Endometrial microvascular endothelial cells (primary cell): ENCODE results near the gene SOSTDC1. TPM values are rescaled to one million over a fixed set of nuclear protein-coding genes. Genes with fewer than 3 reads are reported as not detected.

Source experiments
- in situ Hi-C: cut with HindIII; loops from 2 replicates; pipeline ENCODE4 v1.10.0; 2017; ENCODE audit warnings: low sequenced_read_pairs, low pct_unique_long_range_greater_than_20kb; ENCODE audit errors: inconsistent ontology term
- total RNA-seq: library from RNA; depleted of rRNA; stranded (reverse); fragments of >200 nt; gene quantifications from one replicate; pipeline ENCODE4 v1.2.3, GENCODE V29; 2015; ENCODE audit errors: inconsistent ontology term

Gene SOSTDC1
- total RNA-seq, 1 donor from 2014 or later = not detected

- in situ Hi-C loops = no loop called here
Observed at GRCh38 chr7:16422103-16422435, 43.5 kb downstream of the SOSTDC1 start.

GRCh38 chr7:16421333-16422102, 44.0 kb downstream of the SOSTDC1 start, which contains the start of gene CRPPA:
Gene CRPPA (minus strand): TSS chr7:16421538. CDS start chr7:16421322, 216 bp downstream.
- in situ Hi-C loops = no loop called here

GRCh38 chr7:16420649-16421332, 44.7 kb downstream of the SOSTDC1 start:
- in situ Hi-C loops = no loop called here

- in situ Hi-C loops = no loop called here
Observed at GRCh38 chr7:16420329-16420648, 45.2 kb downstream of the SOSTDC1 start.

- in situ Hi-C loops = no loop called here
Observed at GRCh38 chr7:16419859-16420258, 45.7 kb downstream of the SOSTDC1 start.

- in situ Hi-C loops = no loop called here
Observed at GRCh38 chr7:16419126-16419525, 46.4 kb downstream of the SOSTDC1 start.

GRCh38 chr7:16417906-16418305, 47.6 kb downstream of the SOSTDC1 start:
- in situ Hi-C loops = no loop called here

- in situ Hi-C loops = no loop called here
Observed at GRCh38 chr7:16416289-16417282, 49.0 kb downstream of the SOSTDC1 start.

- in situ Hi-C loops = no loop called here
Observed at GRCh38 chr7:16412274-16413254, 53.0 kb downstream of the SOSTDC1 start.

Other genes with a start within 250 kb of the SOSTDC1 start
- 0.93 TPM for gene CRPPA, start 44.2 kb downstream of the SOSTDC1 start, total RNA-seq
- not detected for gene LRRC72, start 61.1 kb upstream of the SOSTDC1 start, total RNA-seq
- gene ANKMY2, start 180.0 kb upstream of the SOSTDC1 start, total RNA-seq = 7.6 TPM
- 132 TPM for gene BZW2, start 180.4 kb upstream of the SOSTDC1 start, total RNA-seq